Measurements from ENCODE around the gene PLAGL2.

PLAGL2 gene

GRCh38 chr20:32155017-32155981, 52.2 kb downstream of the PLAGL2 start:
- no peak overlapping the region for H3K27ac ChIP-seq (ENCODE audit: insufficient read depth, low read length, poor library complexity, severe bottlenecking)
- H3K4me3 ChIP-seq (ENCODE audit: insufficient read depth, low read depth, low read length, poor library complexity, severe bottlenecking): no peak overlapping the region
- H3K27me3 ChIP-seq (replicated peaks; ENCODE audit: control insufficient read depth, insufficient read depth, low read length, poor library complexity, severe bottlenecking): no peaks in the 10 kb centered on the region
- no peaks in the 10 kb centered on the region for H3K4me1 ChIP-seq (ENCODE audit: control insufficient read depth, insufficient read depth, low read length, poor library complexity, severe bottlenecking)
- no peaks in the 10 kb centered on the region for H3K9me3 ChIP-seq (ENCODE audit: control insufficient read depth, low read length)
- DNase-seq: no peak
- H3K36me3 ChIP-seq (ENCODE audit: control insufficient read depth, insufficient read depth, low read length): peaks cover 49% of the 10 kb centered on the region

GRCh38 chr20:32153771-32154170, 53.8 kb downstream of the PLAGL2 start:
- H3K27ac ChIP-seq (ENCODE audit: insufficient read depth, low read length, poor library complexity, severe bottlenecking): no peak overlapping the region
- DNase-seq: no peak
- H3K4me3 ChIP-seq (ENCODE audit: insufficient read depth, low read depth, low read length, poor library complexity, severe bottlenecking): no peak overlapping the region
- no peaks in the 10 kb centered on the region for H3K4me1 ChIP-seq (ENCODE audit: control insufficient read depth, insufficient read depth, low read length, poor library complexity, severe bottlenecking)
- no peaks in the 10 kb centered on the region for H3K27me3 ChIP-seq (replicated peaks; ENCODE audit: control insufficient read depth, insufficient read depth, low read length, poor library complexity, severe bottlenecking)
- H3K36me3 ChIP-seq (ENCODE audit: control insufficient read depth, insufficient read depth, low read length): peaks cover 42% of the 10 kb centered on the region
- H3K9me3 ChIP-seq (ENCODE audit: control insufficient read depth, low read length): no peaks in the 10 kb centered on the region

- Histone ChIP-seq H3K27me3 (replicated peaks; ENCODE audit: control insufficient read depth, insufficient read depth, low read length, poor library complexity, severe bottlenecking) (no peaks in the 10 kb centered on the region), H3K4me3 (ENCODE audit: insufficient read depth, low read depth, low read length, poor library complexity, severe bottlenecking) (no peak overlapping the region), H3K36me3 (ENCODE audit: control insufficient read depth, insufficient read depth, low read length) (peaks cover 39% of the 10 kb centered on the region), H3K4me1 (ENCODE audit: control insufficient read depth, insufficient read depth, low read length, poor library complexity, severe bottlenecking) (no peaks in the 10 kb centered on the region), H3K9me3 (ENCODE audit: control insufficient read depth, low read length) (no peaks in the 10 kb centered on the region), H3K27ac (ENCODE audit: insufficient read depth, low read length, poor library complexity, severe bottlenecking) (no peak overlapping the region)
- DNase-seq: no peak
Observed at GRCh38 chr20:32153156-32153665, 54.3 kb downstream of the PLAGL2 start.

GRCh38 chr20:32152421-32153155, 55.0 kb downstream of the PLAGL2 start:
- H3K9me3 ChIP-seq (ENCODE audit: control insufficient read depth, low read length): no peaks in the 10 kb centered on the region

GRCh38 chr20:32150291-32150848, 57.2 kb downstream of the PLAGL2 start:
- no peaks in the 10 kb centered on the region for H3K27me3 ChIP-seq (replicated peaks; ENCODE audit: control insufficient read depth, insufficient read depth, low read length, poor library complexity, severe bottlenecking)
- peaks cover 46% of the 10 kb centered on the region for H3K36me3 ChIP-seq (ENCODE audit: control insufficient read depth, insufficient read depth, low read length)
- H3K4me1 ChIP-seq (ENCODE audit: control insufficient read depth, insufficient read depth, low read length, poor library complexity, severe bottlenecking): no peaks in the 10 kb centered on the region
- no peak overlapping the region for H3K4me3 ChIP-seq (ENCODE audit: insufficient read depth, low read depth, low read length, poor library complexity, severe bottlenecking)
- no peaks in the 10 kb centered on the region for H3K9me3 ChIP-seq (ENCODE audit: control insufficient read depth, low read length)
- no peak for DNase-seq
- H3K27ac ChIP-seq (ENCODE audit: insufficient read depth, low read length, poor library complexity, severe bottlenecking): no peak overlapping the region

More at GRCh38 chr20:32152421-32153155, 55.0 kb downstream of the PLAGL2 start:
- no peaks in the 10 kb centered on the region for H3K27me3 ChIP-seq (replicated peaks; ENCODE audit: control insufficient read depth, insufficient read depth, low read length, poor library complexity, severe bottlenecking)
- no peak overlapping the region for H3K27ac ChIP-seq (ENCODE audit: insufficient read depth, low read length, poor library complexity, severe bottlenecking)
- H3K4me1 ChIP-seq (ENCODE audit: control insufficient read depth, insufficient read depth, low read length, poor library complexity, severe bottlenecking): no peaks in the 10 kb centered on the region
- H3K36me3 ChIP-seq (ENCODE audit: control insufficient read depth, insufficient read depth, low read length): peaks cover 34% of the 10 kb centered on the region
- DNase-seq: no peak
- no peak overlapping the region for H3K4me3 ChIP-seq (ENCODE audit: insufficient read depth, low read depth, low read length, poor library complexity, severe bottlenecking)

GRCh38 chr20:32149566-32150170, 57.9 kb downstream of the PLAGL2 start:
- H3K9me3 ChIP-seq (ENCODE audit: control insufficient read depth, low read length): no peaks in the 10 kb centered on the region
- no peaks in the 10 kb centered on the region for H3K4me1 ChIP-seq (ENCODE audit: control insufficient read depth, insufficient read depth, low read length, poor library complexity, severe bottlenecking)
- peaks cover 51% of the 10 kb centered on the region for H3K36me3 ChIP-seq (ENCODE audit: control insufficient read depth, insufficient read depth, low read length)
- no peaks in the 10 kb centered on the region for H3K27me3 ChIP-seq (replicated peaks; ENCODE audit: control insufficient read depth, insufficient read depth, low read length, poor library complexity, severe bottlenecking)
- H3K4me3 ChIP-seq (ENCODE audit: insufficient read depth, low read depth, low read length, poor library complexity, severe bottlenecking): no peak overlapping the region
- no peak for DNase-seq
- H3K27ac ChIP-seq (ENCODE audit: insufficient read depth, low read length, poor library complexity, severe bottlenecking): no peak overlapping the region

- DNase-seq: no peak
- H3K36me3 ChIP-seq (ENCODE audit: control insufficient read depth, insufficient read depth, low read length): peaks cover 69% of the 10 kb centered on the region
Observed at GRCh38 chr20:32144898-32145662, 62.5 kb downstream of the PLAGL2 start.

GRCh38 chr20:32142991-32143390, 64.6 kb downstream of the PLAGL2 start:
- Histone ChIP-seq H3K4me1 (ENCODE audit: control insufficient read depth, insufficient read depth, low read length, poor library complexity, severe bottlenecking) (no peaks in the 10 kb centered on the region), H3K36me3 (ENCODE audit: control insufficient read depth, insufficient read depth, low read length) (peaks cover 78% of the 10 kb centered on the region), H3K4me3 (ENCODE audit: insufficient read depth, low read depth, low read length, poor library complexity, severe bottlenecking) (no peak overlapping the region), H3K9me3 (ENCODE audit: control insufficient read depth, low read length) (no peaks in the 10 kb centered on the region), H3K27ac (ENCODE audit: insufficient read depth, low read length, poor library complexity, severe bottlenecking) (no peak overlapping the region), H3K27me3 (replicated peaks; ENCODE audit: control insufficient read depth, insufficient read depth, low read length, poor library complexity, severe bottlenecking) (no peaks in the 10 kb centered on the region)
- no peak for DNase-seq

More at GRCh38 chr20:32144898-32145662, 62.5 kb downstream of the PLAGL2 start:
- no peaks in the 10 kb centered on the region for H3K4me1 ChIP-seq (ENCODE audit: control insufficient read depth, insufficient read depth, low read length, poor library complexity, severe bottlenecking)
- H3K27me3 ChIP-seq (replicated peaks; ENCODE audit: control insufficient read depth, insufficient read depth, low read length, poor library complexity, severe bottlenecking): no peaks in the 10 kb centered on the region
- H3K9me3 ChIP-seq (ENCODE audit: control insufficient read depth, low read length): no peaks in the 10 kb centered on the region
- no peak overlapping the region for H3K27ac ChIP-seq (ENCODE audit: insufficient read depth, low read length, poor library complexity, severe bottlenecking)
- no peak overlapping the region for H3K4me3 ChIP-seq (ENCODE audit: insufficient read depth, low read depth, low read length, poor library complexity, severe bottlenecking)

Measured in effector memory CD4-positive, alpha-beta T cell (primary cell).